GM20000 (cell line): ENCODE results near the gene NKRF.

Experiments
- DNase-seq: peaks from one replicate; pipeline ENCODE4 v3.0.0; 2012; ENCODE audit warnings: low spot score
- CTCF ChIP-seq: IDR thresholded peaks from 2 replicates; pipeline ENCODE4 v1.5.1; 2012; ENCODE audit warnings: mild to moderate bottlenecking, control low read depth; ENCODE audit errors: extremely low read depth, missing control alignments

NKRF gene

GRCh38 chrX:119624951-119625668 lies 18.9 kb upstream of the NKRF start:
- no peak for DNase-seq
- no peak for TF ChIP-seq CTCF

GRCh38 chrX:119624417-119624816 lies 18.2 kb upstream of the NKRF start:
- no peak for DNase-seq
- TF ChIP-seq CTCF, result no peak

GRCh38 chrX:119622356-119623232 lies 16.4 kb upstream of the NKRF start:
- DNase-seq, result no peak

GRCh38 chrX:119618439-119618838 lies 12.2 kb upstream of the NKRF start:
- TF ChIP-seq CTCF, result no peak
- no peak for DNase-seq

More at GRCh38 chrX:119622356-119623232, 16.4 kb upstream of the NKRF start:
- TF ChIP-seq CTCF, result no peak

- TF ChIP-seq CTCF, result no peak
- no peak for DNase-seq
Measured at GRCh38 chrX:119617517-119618164, 11.4 kb upstream of the NKRF start.

GRCh38 chrX:119614776-119615175 lies 8.6 kb upstream of the NKRF start:
- no peak for DNase-seq
- no peak for TF ChIP-seq CTCF

- DNase-seq, result no peak
- TF ChIP-seq CTCF, result no peak
Measured at GRCh38 chrX:119607018-119607389, 780 bp upstream of the NKRF start.
